ENCODE results near the gene CNTNAP2.

Gene CNTNAP2

GRCh38 chr7:147249956-147250355, 1133.4 kb downstream of the CNTNAP2 start:
- Mint-ChIP-seq H3K4me3 (no peak overlapping the region), H3K27ac (no peak overlapping the region), H3K9me3 (peaks cover 5% of the 10 kb centered on the region), H3K27me3 (ENCODE audit: low read depth) (no peaks in the 10 kb centered on the region), H3K36me3 (ENCODE audit: low read depth) (no peaks in the 10 kb centered on the region), H3K4me1 (ENCODE audit: low read depth) (no peaks in the 10 kb centered on the region)
- no peak for DNase-seq (ENCODE audit: low spot score)

GRCh38 chr7:147251751-147252325, 1135.2 kb downstream of the CNTNAP2 start:
- no peak for DNase-seq (ENCODE audit: low spot score)
- Mint-ChIP-seq H3K36me3 (ENCODE audit: low read depth) (no peaks in the 10 kb centered on the region), H3K4me3 (no peak overlapping the region), H3K27ac (no peak overlapping the region), H3K9me3 (peaks cover 5% of the 10 kb centered on the region), H3K4me1 (ENCODE audit: low read depth) (no peaks in the 10 kb centered on the region), H3K27me3 (ENCODE audit: low read depth) (no peaks in the 10 kb centered on the region)

GRCh38 chr7:147261693-147262092, 1145.1 kb downstream of the CNTNAP2 start:
- H3K9me3 Mint-ChIP-seq = peaks cover 28% of the 10 kb centered on the region
- no peaks in the 10 kb centered on the region for H3K36me3 Mint-ChIP-seq (ENCODE audit: low read depth)
- no peaks in the 10 kb centered on the region for H3K27me3 Mint-ChIP-seq (ENCODE audit: low read depth)
- no peak overlapping the region for H3K4me3 Mint-ChIP-seq
- H3K4me1 Mint-ChIP-seq (ENCODE audit: low read depth) = no peaks in the 10 kb centered on the region
- no peak for DNase-seq (ENCODE audit: low spot score)
- H3K27ac Mint-ChIP-seq = no peak overlapping the region

GRCh38 chr7:147265528-147265927, 1148.9 kb downstream of the CNTNAP2 start:
- no peak overlapping the region for H3K27ac Mint-ChIP-seq
- no peaks in the 10 kb centered on the region for H3K27me3 Mint-ChIP-seq (ENCODE audit: low read depth)
- H3K9me3 Mint-ChIP-seq = peaks cover 26% of the 10 kb centered on the region
- H3K4me3 Mint-ChIP-seq = no peak overlapping the region
- no peak for DNase-seq (ENCODE audit: low spot score)
- H3K4me1 Mint-ChIP-seq (ENCODE audit: low read depth) = no peaks in the 10 kb centered on the region
- no peaks in the 10 kb centered on the region for H3K36me3 Mint-ChIP-seq (ENCODE audit: low read depth)

- Mint-ChIP-seq H3K9me3 (peaks cover 28% of the 10 kb centered on the region), H3K27me3 (ENCODE audit: low read depth) (no peaks in the 10 kb centered on the region), H3K36me3 (ENCODE audit: low read depth) (no peaks in the 10 kb centered on the region), H3K4me3 (no peak overlapping the region), H3K27ac (no peak overlapping the region), H3K4me1 (ENCODE audit: low read depth) (no peaks in the 10 kb centered on the region)
- DNase-seq (ENCODE audit: low spot score) = no peak
Measured at GRCh38 chr7:147276106-147276505, 1159.5 kb downstream of the CNTNAP2 start.

GRCh38 chr7:147276783-147277370, 1160.3 kb downstream of the CNTNAP2 start:
- H3K27me3 Mint-ChIP-seq (ENCODE audit: low read depth) = no peaks in the 10 kb centered on the region
- H3K27ac Mint-ChIP-seq = no peak overlapping the region
- no peak for DNase-seq (ENCODE audit: low spot score)
- H3K4me3 Mint-ChIP-seq = no peak overlapping the region
- H3K4me1 Mint-ChIP-seq (ENCODE audit: low read depth) = no peaks in the 10 kb centered on the region
- H3K9me3 Mint-ChIP-seq = peaks cover 23% of the 10 kb centered on the region
- H3K36me3 Mint-ChIP-seq (ENCODE audit: low read depth) = no peaks in the 10 kb centered on the region

GRCh38 chr7:147279514-147279913, 1162.9 kb downstream of the CNTNAP2 start:
- Mint-ChIP-seq H3K4me3 (no peak overlapping the region), H3K4me1 (ENCODE audit: low read depth) (no peaks in the 10 kb centered on the region), H3K36me3 (ENCODE audit: low read depth) (no peaks in the 10 kb centered on the region), H3K27me3 (ENCODE audit: low read depth) (no peaks in the 10 kb centered on the region), H3K9me3 (peaks cover 17% of the 10 kb centered on the region), H3K27ac (no peak overlapping the region)
- DNase-seq (ENCODE audit: low spot score) = no peak

- no peaks in the 10 kb centered on the region for H3K27me3 Mint-ChIP-seq (ENCODE audit: low read depth)
- H3K4me3 Mint-ChIP-seq = no peak overlapping the region
- H3K4me1 Mint-ChIP-seq (ENCODE audit: low read depth) = no peaks in the 10 kb centered on the region
- no peak overlapping the region for H3K27ac Mint-ChIP-seq
- no peaks in the 10 kb centered on the region for H3K36me3 Mint-ChIP-seq (ENCODE audit: low read depth)
- peaks cover 16% of the 10 kb centered on the region for H3K9me3 Mint-ChIP-seq
- no peak for DNase-seq (ENCODE audit: low spot score)
Measured at GRCh38 chr7:147279964-147280374, 1163.4 kb downstream of the CNTNAP2 start.

GRCh38 chr7:147282204-147282603, 1165.6 kb downstream of the CNTNAP2 start:
- Mint-ChIP-seq H3K9me3 (peaks cover 17% of the 10 kb centered on the region), H3K27ac (no peak overlapping the region)

GRCh38 chr7:147296201-147296600, 1179.6 kb downstream of the CNTNAP2 start:
- Mint-ChIP-seq H3K36me3 (ENCODE audit: low read depth) (no peaks in the 10 kb centered on the region), H3K27ac (no peak overlapping the region), H3K9me3 (peaks cover 5% of the 10 kb centered on the region), H3K27me3 (ENCODE audit: low read depth) (no peaks in the 10 kb centered on the region), H3K4me3 (no peak overlapping the region), H3K4me1 (ENCODE audit: low read depth) (no peaks in the 10 kb centered on the region)
- DNase-seq (ENCODE audit: low spot score) = no peak

More at GRCh38 chr7:147282204-147282603, 1165.6 kb downstream of the CNTNAP2 start:
- Mint-ChIP-seq H3K27me3 (ENCODE audit: low read depth) (no peaks in the 10 kb centered on the region), H3K36me3 (ENCODE audit: low read depth) (no peaks in the 10 kb centered on the region), H3K4me3 (no peak overlapping the region), H3K4me1 (ENCODE audit: low read depth) (no peaks in the 10 kb centered on the region)
- DNase-seq (ENCODE audit: low spot score) = no peak

- H3K4me3 Mint-ChIP-seq = no peak overlapping the region
- no peaks in the 10 kb centered on the region for H3K27me3 Mint-ChIP-seq (ENCODE audit: low read depth)
- no peaks in the 10 kb centered on the region for H3K4me1 Mint-ChIP-seq (ENCODE audit: low read depth)
- H3K27ac Mint-ChIP-seq = no peak overlapping the region
- DNase-seq (ENCODE audit: low spot score) = no peak
- H3K36me3 Mint-ChIP-seq (ENCODE audit: low read depth) = no peaks in the 10 kb centered on the region
- H3K9me3 Mint-ChIP-seq = peaks cover 5% of the 10 kb centered on the region
Measured at GRCh38 chr7:147296986-147297385, 1180.4 kb downstream of the CNTNAP2 start.

GRCh38 chr7:147298611-147299043, 1182.0 kb downstream of the CNTNAP2 start:
- Mint-ChIP-seq H3K4me1 (ENCODE audit: low read depth) (no peaks in the 10 kb centered on the region), H3K4me3 (no peak overlapping the region), H3K36me3 (ENCODE audit: low read depth) (no peaks in the 10 kb centered on the region), H3K27ac (no peak overlapping the region), H3K27me3 (ENCODE audit: low read depth) (no peaks in the 10 kb centered on the region), H3K9me3 (peaks cover 5% of the 10 kb centered on the region)
- no peak for DNase-seq (ENCODE audit: low spot score)

- Mint-ChIP-seq H3K27me3 (ENCODE audit: low read depth) (no peaks in the 10 kb centered on the region), H3K9me3 (peaks cover 12% of the 10 kb centered on the region), H3K27ac (no peak overlapping the region), H3K4me3 (no peak overlapping the region), H3K36me3 (ENCODE audit: low read depth) (no peaks in the 10 kb centered on the region), H3K4me1 (ENCODE audit: low read depth) (no peaks in the 10 kb centered on the region)
- no peak for DNase-seq (ENCODE audit: low spot score)
Measured at GRCh38 chr7:147300293-147300692, 1183.7 kb downstream of the CNTNAP2 start.

- H3K4me3 Mint-ChIP-seq = no peak overlapping the region
- H3K27ac Mint-ChIP-seq = no peak overlapping the region
- DNase-seq (ENCODE audit: low spot score) = no peak
- H3K9me3 Mint-ChIP-seq = peaks cover 28% of the 10 kb centered on the region
- no peaks in the 10 kb centered on the region for H3K27me3 Mint-ChIP-seq (ENCODE audit: low read depth)
- no peaks in the 10 kb centered on the region for H3K4me1 Mint-ChIP-seq (ENCODE audit: low read depth)
- no peaks in the 10 kb centered on the region for H3K36me3 Mint-ChIP-seq (ENCODE audit: low read depth)
Measured at GRCh38 chr7:147304376-147304775, 1187.8 kb downstream of the CNTNAP2 start.

GRCh38 chr7:147305827-147306226, 1189.2 kb downstream of the CNTNAP2 start:
- DNase-seq (ENCODE audit: low spot score) = no peak
- Mint-ChIP-seq H3K27me3 (ENCODE audit: low read depth) (no peaks in the 10 kb centered on the region), H3K27ac (no peak overlapping the region), H3K36me3 (ENCODE audit: low read depth) (no peaks in the 10 kb centered on the region), H3K9me3 (peaks cover 33% of the 10 kb centered on the region), H3K4me3 (no peak overlapping the region), H3K4me1 (ENCODE audit: low read depth) (no peaks in the 10 kb centered on the region)
